RWPE1 (cell line): ENCODE measurements around the gene BID.
"Not testable (repeated sequence)": the region's sequence is repeated elsewhere in the genome, so short reads cannot be mapped to it uniquely, and the experiment has no call there.

ENCODE experiments used
- CTCF ChIA-PET: fragments of 350-600 bp; sonication (Branson Sonifier 250); formaldehyde crosslinking; extraction: SDS; loops from one replicate; lab custom pipeline; 2021; lab: Yijun Ruan, JAX
- POLR2A ChIA-PET: fragments of 400-600 bp; formaldehyde crosslinking; extraction: SDS; loops from one replicate; lab custom pipeline; 2020; ENCODE audit warnings: antibody characterized with exemption; ENCODE audit not compliant: low non-redundant PET; lab: Yijun Ruan, JAX
- DNase-seq: peaks from one replicate; pipeline ENCODE4 v3.0.0; 2012; ENCODE audit warnings: low spot score
- H3K27ac ChIP-seq: fragments of 450-650 bp; 2 replicates; pipeline ENCODE4 v1.5.1; 2017
- CTCF ChIP-seq: fragments of 450-650 bp; conservative IDR thresholded peaks from 2 replicates; pipeline ENCODE4 v1.5.1; 2017; ENCODE audit warnings: low read depth, mild to moderate bottlenecking

Gene BID

DNA sequence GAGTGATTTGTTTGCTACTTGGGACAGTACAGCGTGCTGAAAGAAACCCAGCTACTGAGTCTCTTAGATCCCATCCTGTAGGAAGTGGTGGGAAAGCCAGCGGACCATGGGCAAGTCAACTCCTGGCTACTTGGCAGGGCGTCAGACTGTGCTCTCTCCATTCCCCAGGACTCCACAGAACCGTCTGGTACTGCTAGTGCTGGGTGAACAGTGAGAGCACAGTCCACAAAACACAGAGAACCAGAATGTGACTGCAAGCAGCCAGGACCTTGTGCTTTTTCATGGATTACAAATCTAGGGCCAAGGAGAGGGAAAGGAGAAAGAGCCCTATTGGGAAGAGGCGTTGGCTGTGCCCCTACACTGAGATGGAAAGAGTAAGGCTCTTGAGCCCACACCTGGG lies 10.2 kb downstream of the BID start:
- ChIA-PET POLR2A (no interaction called here), CTCF (no interaction called here)
- no peak overlapping the region for H3K27ac ChIP-seq
- no peak for TF ChIP-seq CTCF
- DNase-seq, result no peak

DNA sequence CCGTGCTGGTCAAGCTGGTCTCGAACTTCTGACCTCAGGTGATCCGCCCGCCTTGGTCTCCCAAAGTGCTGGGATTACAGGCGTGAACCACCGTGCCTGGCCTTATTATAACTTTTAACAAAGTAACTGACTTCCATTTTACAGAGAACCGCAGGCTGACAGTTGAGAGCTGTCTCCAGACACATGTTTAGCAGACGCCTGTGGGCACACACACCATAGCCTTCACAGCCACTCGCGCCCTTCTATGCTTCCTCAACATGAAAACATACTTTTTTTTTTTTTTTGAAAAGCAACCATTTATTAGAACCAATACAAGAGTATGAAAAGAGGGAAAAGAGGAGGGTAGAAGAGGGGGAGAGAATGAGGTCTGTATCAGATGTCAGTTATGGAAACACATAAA lies 10.8 kb downstream of the BID start:
- POLR2A ChIA-PET, DNase-seq: not testable (repeated sequence)

DNA sequence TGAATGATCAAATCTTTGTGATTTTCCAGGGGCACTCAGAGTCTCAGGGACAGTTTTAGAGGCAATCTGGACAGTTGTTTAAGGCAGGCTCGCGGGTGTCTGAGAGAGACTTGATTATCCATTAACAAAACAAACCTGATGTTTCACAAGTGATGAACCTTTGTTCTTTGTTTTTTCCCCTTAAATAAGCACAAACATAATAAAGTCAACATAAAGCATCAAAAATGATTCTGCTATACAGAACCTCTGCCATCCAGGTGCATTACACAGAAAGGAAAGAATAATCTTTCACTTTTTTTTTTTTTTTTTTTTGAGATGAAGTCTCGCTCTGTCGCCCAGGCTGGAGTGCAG lies 13.2 kb downstream of the BID start:
- ChIA-PET CTCF (no interaction called here), POLR2A (no interaction called here)
- no peak for DNase-seq
- no peak overlapping the region for H3K27ac ChIP-seq
- TF ChIP-seq CTCF, result no peak

More for the DNA sequence above, 10.8 kb downstream of the BID start:
- CTCF ChIA-PET, result interaction anchor here (0.6 kb wide), 1 partner anchor 23 kb away, joined by 3 read pairs; no protein-coding TSS in a partner anchor
- not testable (repeated sequence) for H3K27ac ChIP-seq

DNA sequence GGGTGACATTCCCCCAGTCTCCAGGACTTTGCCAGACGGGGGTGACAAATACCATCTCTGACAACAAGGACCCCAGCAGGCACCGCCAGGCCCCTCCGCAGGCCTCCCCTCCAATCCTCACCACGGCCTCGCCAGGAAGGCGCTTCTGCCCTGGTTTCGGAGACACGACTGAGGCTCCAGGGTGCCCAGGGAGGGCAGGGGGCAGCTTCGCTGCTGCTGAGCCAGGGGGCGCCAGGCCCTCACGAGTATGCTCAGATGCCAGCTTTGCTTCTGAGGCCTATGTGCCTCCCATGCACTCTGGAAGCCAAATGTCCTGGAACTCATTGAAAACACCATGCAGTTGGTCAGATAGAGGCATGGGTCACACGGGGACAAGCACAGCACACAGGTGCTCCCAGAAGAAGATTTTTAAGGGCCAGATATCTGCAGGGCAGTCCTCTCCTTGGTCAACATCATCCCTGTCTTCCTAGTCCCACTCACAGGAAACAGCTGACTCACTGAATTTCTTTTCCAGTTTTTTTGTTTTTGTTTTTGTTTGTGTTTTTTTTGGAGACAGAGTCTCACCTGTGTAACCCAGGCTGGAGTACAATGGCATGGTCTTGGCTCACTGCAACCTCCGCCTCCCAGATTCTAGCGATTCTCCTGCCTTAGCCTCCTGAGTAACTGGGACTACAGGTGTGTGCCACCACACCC lies 19.9 kb downstream of the BID start:
- ChIA-PET POLR2A (no interaction called here), CTCF (interaction anchor here (1.1 kb wide), 1 partner anchor 17 kb away, joined by 3 read pairs; no protein-coding TSS in a partner anchor)
- no peak overlapping the region for H3K27ac ChIP-seq
- DNase-seq, result no peak
- TF ChIP-seq CTCF, result no peak

- TF ChIP-seq CTCF, result no peak
- POLR2A ChIA-PET, result no interaction called here
- H3K27ac ChIP-seq, result no peak overlapping the region
- CTCF ChIA-PET, result interaction anchor here (0.8 to 1.1 kb wide), 2 partner anchors 11 to 18 kb away, joined by 3 read pairs; no protein-coding TSS in a partner anchor
- DNase-seq, result no peak
Observed at GRCh38 chr22:17753401-17753989, 20.8 kb downstream of the BID start.

GRCh38 chr22:17751596-17751995 lies 22.7 kb downstream of the BID start:
- no peak for DNase-seq
- no peak for TF ChIP-seq CTCF
- POLR2A ChIA-PET, result no interaction called here
- CTCF ChIA-PET, result interaction anchor here (1.1 kb wide), 1 partner anchor 8 kb away, joined by 3 read pairs; no protein-coding TSS in a partner anchor
- no peak overlapping the region for H3K27ac ChIP-seq
